ENCODE data around the gene CIDEC.
"Not testable (repeated sequence)": the region's sequence is repeated elsewhere in the genome, so short reads cannot be mapped to it uniquely, and the experiment has no call there.

CIDEC gene

GRCh38 chr3:9901967-9902366 lies 21.9 kb upstream of the CIDEC start:
- DNase-seq (ENCODE audit: low read depth in 2 of 2) = no peak

GRCh38 chr3:9900965-9901415 lies 20.9 kb upstream of the CIDEC start:
- DNase-seq (ENCODE audit: low read depth in 2 of 2) = not testable (repeated sequence)

- DNase-seq (ENCODE audit: low read depth in 2 of 2) = no peak
Measured at GRCh38 chr3:9899289-9899791, 19.3 kb upstream of the CIDEC start.

GRCh38 chr3:9898467-9899241 lies 18.6 kb upstream of the CIDEC start:
- no peak for DNase-seq (ENCODE audit: low read depth in 2 of 2)

- no peak for DNase-seq (ENCODE audit: low read depth in 2 of 2)
Measured at GRCh38 chr3:9897408-9898372, 17.6 kb upstream of the CIDEC start.

- not testable (repeated sequence) for DNase-seq (ENCODE audit: low read depth in 2 of 2)
Measured at GRCh38 chr3:9896755-9897407, 16.8 kb upstream of the CIDEC start.

- not testable (repeated sequence) for DNase-seq (ENCODE audit: low read depth in 2 of 2)
Measured at GRCh38 chr3:9895715-9896114, 15.7 kb upstream of the CIDEC start.

GRCh38 chr3:9893739-9894138 lies 13.7 kb upstream of the CIDEC start:
- no peak for DNase-seq (ENCODE audit: low read depth in 2 of 2)

- DNase-seq (ENCODE audit: low read depth in 2 of 2) = no peak
Measured at GRCh38 chr3:9891072-9891622, 11.1 kb upstream of the CIDEC start.

- DNase-seq (ENCODE audit: low read depth in 2 of 2) = peak; percentile 75 to 78
Measured at GRCh38 chr3:9890249-9891071, 10.4 kb upstream of the CIDEC start, which contains the start of gene JAGN1. Gene JAGN1 (plus strand): TSS chr3:9890610. CDS start chr3:9890723, 113 bp downstream.

- DNase-seq (ENCODE audit: low read depth in 2 of 2) = no peak
Measured at GRCh38 chr3:9889405-9889804, 9.4 kb upstream of the CIDEC start.

- DNase-seq (ENCODE audit: low read depth in 2 of 2) = no peak
Measured at GRCh38 chr3:9888540-9888939, 8.5 kb upstream of the CIDEC start.

- DNase-seq (ENCODE audit: low read depth in 2 of 2) = no peak
Measured at GRCh38 chr3:9887480-9887879, 7.4 kb upstream of the CIDEC start.

- DNase-seq (ENCODE audit: low read depth in 2 of 2) = no peak
Measured at GRCh38 chr3:9886328-9886727, 6.3 kb upstream of the CIDEC start.

- DNase-seq (ENCODE audit: low read depth in 2 of 2) = peak; percentile 50 to 57
Measured at GRCh38 chr3:9884555-9885165, 4.6 kb upstream of the CIDEC start.

- DNase-seq (ENCODE audit: low read depth in 2 of 2) = no peak
Measured at GRCh38 chr3:9883706-9884554, 3.9 kb upstream of the CIDEC start.

- no peak for DNase-seq (ENCODE audit: low read depth in 2 of 2)
Measured at GRCh38 chr3:9881441-9881840, 1.4 kb upstream of the CIDEC start.

- DNase-seq (ENCODE audit: low read depth in 2 of 2) = no peak
Measured at GRCh38 chr3:9878700-9879099, 1.4 kb downstream of the CIDEC start.

GRCh38 chr3:9876991-9877390 lies 3.1 kb downstream of the CIDEC start:
- no peak for DNase-seq (ENCODE audit: low read depth in 2 of 2)

Data from fibroblast of skin of left quadriceps (primary cell).